Caki2 (cell line): ENCODE measurements around the gene MAJIN. TPM values are rescaled to one million over a fixed set of nuclear protein-coding genes. Genes with fewer than 3 reads are reported as not detected.

Experiments
- DNase-seq: peaks from one replicate; pipeline ENCODE4 v3.0.0-alpha.2; 2015; ENCODE audit warnings: low read depth
- in situ Hi-C: cut with HindIII; loops from 2 replicates; pipeline ENCODE4 v1.10.0; 2016; ENCODE audit warnings: low sequenced_read_pairs, low pct_unique_long_range_greater_than_20kb, mixed read lengths
- total RNA-seq: library from RNA; depleted of rRNA; stranded (reverse); fragments of >200 nt; shearing (Covaris generic); gene quantifications from 2 replicates; pipeline ENCODE4 v1.2.3, GENCODE V29; 2014; ENCODE audit warnings: low replicate concordance; rRNA removed

MAJIN gene
- total RNA-seq, 1 experiment from 2014 or later = not detected

GRCh38 chr11:64888406-64888728 lies 83.5 kb downstream of the MAJIN start:
- DNase-seq = no peak
- in situ Hi-C loops = no loop called here

Other genes with a start within 250 kb of the MAJIN start
- 2.2 and 22.7 TPM in 2 replicates for gene NRXN2, start 248.9 kb downstream of the MAJIN start, total RNA-seq
- gene RASGRP2, start 228.0 kb downstream of the MAJIN start, total RNA-seq = not detected in 2 replicates
- gene PYGM, start 212.1 kb downstream of the MAJIN start, total RNA-seq = 0.23 TPM in 1 of 2 replicates, not detected in the other
- gene SF1, start 193.6 kb downstream of the MAJIN start, total RNA-seq = 43.2 and 95.5 TPM in 2 replicates
- 12.9 and 14.4 TPM in 2 replicates for gene MAP4K2, start 168.9 kb downstream of the MAJIN start, total RNA-seq
- 5.3 and 5.4 TPM in 2 replicates for gene MEN1, start 161.6 kb downstream of the MAJIN start, total RNA-seq
- 0.12 and 1.1 TPM in 2 replicates for gene CDC42BPG, start 127.5 kb downstream of the MAJIN start, total RNA-seq
- gene EHD1, start 93.5 kb downstream of the MAJIN start, total RNA-seq = 53.4 and 68.3 TPM in 2 replicates
- gene ATG2A, start 54.9 kb downstream of the MAJIN start, total RNA-seq = 4.8 and 11.1 TPM in 2 replicates
- 13.2 and 16.0 TPM in 2 replicates for gene PPP2R5B, start 47.4 kb downstream of the MAJIN start, total RNA-seq
- gene GPHA2, start 36.2 kb downstream of the MAJIN start, total RNA-seq = not detected in 2 replicates
- gene BATF2, start 24.9 kb upstream of the MAJIN start, total RNA-seq = 2.3 TPM in 1 of 2 replicates, not detected in the other
- 118 and 140 TPM in 2 replicates for gene ARL2, start 42.1 kb upstream of the MAJIN start, total RNA-seq
- gene SNX15, start 55.3 kb upstream of the MAJIN start, total RNA-seq = 14.2 and 16.8 TPM in 2 replicates
- 63.6 and 72.7 TPM in 2 replicates for gene SAC3D1, start 69.1 kb upstream of the MAJIN start, total RNA-seq
- gene NAALADL1, start 86.4 kb upstream of the MAJIN start, total RNA-seq = 0.88 TPM in 1 of 2 replicates, not detected in the other
- gene CDCA5, start 111.9 kb upstream of the MAJIN start, total RNA-seq = 41.7 and 63.4 TPM in 2 replicates
- 39.6 and 78.3 TPM in 2 replicates for gene ZFPL1, start 112.1 kb upstream of the MAJIN start, total RNA-seq
- gene VPS51, start 124.1 kb upstream of the MAJIN start, total RNA-seq = 115 and 146 TPM in 2 replicates
- 8.1 and 19.1 TPM in 2 replicates for gene TM7SF2, start 139.8 kb upstream of the MAJIN start, total RNA-seq
- gene ZNHIT2, start 145.6 kb upstream of the MAJIN start, total RNA-seq = 11.4 and 16.5 TPM in 2 replicates
- 139 and 153 TPM in 2 replicates for gene FAU, start 150.0 kb upstream of the MAJIN start, total RNA-seq
- gene MRPL49, start 150.2 kb upstream of the MAJIN start, total RNA-seq = 66.7 and 84.9 TPM in 2 replicates
- 4.3 and 5.4 TPM in 2 replicates for gene SYVN1, start 162.4 kb upstream of the MAJIN start, total RNA-seq
- gene SPDYC, start 198.1 kb upstream of the MAJIN start, total RNA-seq = not detected in 2 replicates
- 67.8 and 128 TPM in 2 replicates for gene CAPN1, start 209.8 kb upstream of the MAJIN start, total RNA-seq